Astrocyte (in vitro differentiated cells and primary cell): Measurements from ENCODE around the gene CSH2. TPM values are rescaled to one million over a fixed set of nuclear protein-coding genes. Genes with fewer than 3 reads are reported as not detected.
"Not testable (repeated sequence)": the region's sequence is repeated elsewhere in the genome, so short reads cannot be mapped to it uniquely, and the experiment has no call there.

ENCODE experiments used
- DNase-seq: peaks from one replicate; pipeline ENCODE4 v3.0.0-alpha.2; 2010; ENCODE audit warnings: low read depth
- FAIRE-seq: peaks from 2 replicates; lab custom pipeline; 2011; peaks lifted over from hg19 to GRCh38; lab: Jason Lieb, UNC
- H2AFZ ChIP-seq: 2 replicates; pipeline ENCODE4 v1.6.0; 2012; ENCODE audit warnings: low read depth, low read length, inconsistent platforms
- H3K27ac ChIP-seq: 2 replicates; pipeline ENCODE4 v1.5.1; 2011; ENCODE audit warnings: low read depth, low read length, inconsistent platforms
- H3K27me3 ChIP-seq: 2 replicates; pipeline ENCODE4 v1.6.0; 2011; ENCODE audit warnings: low read length, inconsistent platforms; ENCODE audit not compliant: insufficient read depth
- H3K36me3 ChIP-seq: 2 replicates; pipeline ENCODE4 v1.5.1; 2011; ENCODE audit warnings: low read length, inconsistent platforms; ENCODE audit not compliant: insufficient read depth
- H3K4me1 ChIP-seq: 2 replicates; pipeline ENCODE4 v1.5.1; 2011; ENCODE audit warnings: low read length, inconsistent platforms; ENCODE audit not compliant: insufficient read depth
- H3K4me2 ChIP-seq: 2 replicates; pipeline ENCODE4 v1.6.0; 2012; ENCODE audit warnings: low read length, inconsistent platforms
- H3K4me3 ChIP-seq: 2 replicates; pipeline ENCODE4 v1.5.1; 2011; ENCODE audit warnings: low read depth, mild to moderate bottlenecking, low read length, inconsistent platforms; ENCODE audit not compliant: insufficient read depth
- H3K79me2 ChIP-seq: 2 replicates; pipeline ENCODE4 v1.6.0; 2012; ENCODE audit warnings: mild to moderate bottlenecking, low read length, inconsistent platforms; ENCODE audit not compliant: insufficient read depth
- H3K9ac ChIP-seq: 2 replicates; pipeline ENCODE4 v1.6.0; 2012; ENCODE audit warnings: mild to moderate bottlenecking, low read length, inconsistent platforms
- H3K9me3 ChIP-seq: 2 replicates; pipeline ENCODE4 v1.5.1; 2012; ENCODE audit warnings: low read depth, mild to moderate bottlenecking, low read length, inconsistent platforms; ENCODE audit not compliant: insufficient read depth
- H4K20me1 ChIP-seq: 2 replicates; pipeline ENCODE4 v1.6.0; 2012; ENCODE audit warnings: low read length, inconsistent platforms; ENCODE audit not compliant: insufficient read depth
- H3K27ac Mint-ChIP-seq: one replicate; pipeline ENCODE4 v1.8.0; 2021; ENCODE audit warnings: mild to moderate bottlenecking, mixed read lengths; ENCODE audit not compliant: unreplicated experiment
- H3K27me3 Mint-ChIP-seq: one replicate; pipeline ENCODE4 v1.8.0; 2021; ENCODE audit warnings: low read depth, mixed read lengths; ENCODE audit not compliant: unreplicated experiment
- H3K36me3 Mint-ChIP-seq: one replicate; pipeline ENCODE4 v1.8.0; 2021; ENCODE audit warnings: low read depth, mixed read lengths; ENCODE audit not compliant: unreplicated experiment
- H3K4me1 Mint-ChIP-seq: one replicate; pipeline ENCODE4 v1.8.0; 2021; ENCODE audit warnings: low read depth, mixed read lengths; ENCODE audit not compliant: unreplicated experiment
- H3K4me3 Mint-ChIP-seq: one replicate; pipeline ENCODE4 v1.8.0; 2021; ENCODE audit warnings: mild to moderate bottlenecking, moderate library complexity, mixed read lengths; ENCODE audit not compliant: unreplicated experiment
- H3K9me3 Mint-ChIP-seq: one replicate; pipeline ENCODE4 v1.8.0; 2021; ENCODE audit warnings: mild to moderate bottlenecking, mixed read lengths; ENCODE audit not compliant: unreplicated experiment
- total RNA-seq: library from RNA; stranded (reverse); gene quantifications from 2 replicates; pipeline ENCODE4 v1.2.1, GENCODE V29; 2021
- TF ChIP-seq, protein P1 (sequence below): IDR thresholded peaks from 2 replicates; pipeline ENCODE4 v1.5.1; 2011; ENCODE audit warnings: low read depth, mild to moderate bottlenecking, inconsistent platforms, low read length, moderate library complexity; ENCODE audit not compliant: insufficient read depth

Gene CSH2
- total RNA-seq, 1 donor from 2014 or later, result 4.3 TPM

DNA sequence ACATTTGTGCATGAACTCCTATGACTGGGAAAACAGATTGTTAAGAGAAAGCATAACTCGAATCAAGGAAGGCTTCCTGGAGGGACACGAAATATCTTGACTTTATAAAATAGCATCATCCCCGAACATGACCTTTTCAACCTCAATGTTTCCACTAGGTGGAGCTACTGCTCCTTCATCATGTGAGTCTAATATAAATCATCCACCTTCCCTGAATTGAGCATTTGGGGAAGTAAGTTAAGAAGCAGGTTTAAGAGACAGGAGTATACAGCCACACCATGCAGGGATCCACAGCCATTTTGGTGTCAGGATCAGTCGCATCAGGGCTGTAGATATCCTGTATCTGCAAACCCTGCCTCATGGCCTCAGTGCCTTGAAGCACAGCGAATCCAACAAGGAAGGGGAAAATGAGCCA is 30.3 kb upstream of the CSH2 start:
- H4K20me1 ChIP-seq, H3K27ac ChIP-seq, H3K36me3 Mint-ChIP-seq, H3K79me2 ChIP-seq, H3K4me3 ChIP-seq, H3K9ac ChIP-seq, H3K4me1 Mint-ChIP-seq, H3K36me3 ChIP-seq, DNase-seq, H3K9me3 Mint-ChIP-seq, H3K27ac Mint-ChIP-seq, H3K4me1 ChIP-seq, H3K4me3 Mint-ChIP-seq, H2AFZ ChIP-seq, H3K4me2 ChIP-seq, FAIRE-seq, H3K9me3 ChIP-seq: not testable (repeated sequence)
- peaks cover 12% of the 10 kb centered on the region for H3K27me3 Mint-ChIP-seq
- TF ChIP-seq, protein P1, sequence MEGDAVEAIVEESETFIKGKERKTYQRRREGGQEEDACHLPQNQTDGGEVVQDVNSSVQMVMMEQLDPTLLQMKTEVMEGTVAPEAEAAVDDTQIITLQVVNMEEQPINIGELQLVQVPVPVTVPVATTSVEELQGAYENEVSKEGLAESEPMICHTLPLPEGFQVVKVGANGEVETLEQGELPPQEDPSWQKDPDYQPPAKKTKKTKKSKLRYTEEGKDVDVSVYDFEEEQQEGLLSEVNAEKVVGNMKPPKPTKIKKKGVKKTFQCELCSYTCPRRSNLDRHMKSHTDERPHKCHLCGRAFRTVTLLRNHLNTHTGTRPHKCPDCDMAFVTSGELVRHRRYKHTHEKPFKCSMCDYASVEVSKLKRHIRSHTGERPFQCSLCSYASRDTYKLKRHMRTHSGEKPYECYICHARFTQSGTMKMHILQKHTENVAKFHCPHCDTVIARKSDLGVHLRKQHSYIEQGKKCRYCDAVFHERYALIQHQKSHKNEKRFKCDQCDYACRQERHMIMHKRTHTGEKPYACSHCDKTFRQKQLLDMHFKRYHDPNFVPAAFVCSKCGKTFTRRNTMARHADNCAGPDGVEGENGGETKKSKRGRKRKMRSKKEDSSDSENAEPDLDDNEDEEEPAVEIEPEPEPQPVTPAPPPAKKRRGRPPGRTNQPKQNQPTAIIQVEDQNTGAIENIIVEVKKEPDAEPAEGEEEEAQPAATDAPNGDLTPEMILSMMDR, result peak; percentile 25
- peaks cover 13% of the 10 kb centered on the region for H3K27me3 ChIP-seq

DNA sequence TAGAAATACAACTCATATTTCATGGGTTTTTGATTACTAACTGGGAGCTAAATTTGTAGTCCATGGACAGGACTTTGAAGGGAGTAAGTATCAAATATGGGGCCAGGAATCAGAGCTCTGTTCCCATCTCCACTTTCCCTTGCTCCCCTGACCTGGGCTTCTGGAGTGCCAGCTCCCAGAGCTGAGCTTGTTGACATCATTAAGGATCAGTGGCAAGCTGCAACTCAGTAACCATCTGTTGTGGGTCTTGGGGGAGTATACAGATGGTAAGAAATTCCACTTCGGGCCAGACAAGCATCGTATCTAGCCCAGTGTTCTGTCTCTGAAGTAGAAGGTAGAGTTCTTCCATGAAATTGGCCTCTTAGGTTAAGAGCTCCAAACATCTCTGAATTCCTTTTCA is 28.5 kb upstream of the CSH2 start:
- H2AFZ ChIP-seq, H3K27me3 ChIP-seq, H3K4me1 Mint-ChIP-seq, FAIRE-seq, H3K4me2 ChIP-seq, H4K20me1 ChIP-seq, H3K4me1 ChIP-seq, H3K27ac ChIP-seq, H3K27ac Mint-ChIP-seq, H3K9me3 ChIP-seq, H3K4me3 Mint-ChIP-seq, H3K36me3 ChIP-seq, H3K4me3 ChIP-seq, DNase-seq, H3K79me2 ChIP-seq, H3K9ac ChIP-seq, H3K9me3 Mint-ChIP-seq, H3K36me3 Mint-ChIP-seq: not testable (repeated sequence)
- H3K27me3 Mint-ChIP-seq, result peaks cover 14% of the 10 kb centered on the region

DNA sequence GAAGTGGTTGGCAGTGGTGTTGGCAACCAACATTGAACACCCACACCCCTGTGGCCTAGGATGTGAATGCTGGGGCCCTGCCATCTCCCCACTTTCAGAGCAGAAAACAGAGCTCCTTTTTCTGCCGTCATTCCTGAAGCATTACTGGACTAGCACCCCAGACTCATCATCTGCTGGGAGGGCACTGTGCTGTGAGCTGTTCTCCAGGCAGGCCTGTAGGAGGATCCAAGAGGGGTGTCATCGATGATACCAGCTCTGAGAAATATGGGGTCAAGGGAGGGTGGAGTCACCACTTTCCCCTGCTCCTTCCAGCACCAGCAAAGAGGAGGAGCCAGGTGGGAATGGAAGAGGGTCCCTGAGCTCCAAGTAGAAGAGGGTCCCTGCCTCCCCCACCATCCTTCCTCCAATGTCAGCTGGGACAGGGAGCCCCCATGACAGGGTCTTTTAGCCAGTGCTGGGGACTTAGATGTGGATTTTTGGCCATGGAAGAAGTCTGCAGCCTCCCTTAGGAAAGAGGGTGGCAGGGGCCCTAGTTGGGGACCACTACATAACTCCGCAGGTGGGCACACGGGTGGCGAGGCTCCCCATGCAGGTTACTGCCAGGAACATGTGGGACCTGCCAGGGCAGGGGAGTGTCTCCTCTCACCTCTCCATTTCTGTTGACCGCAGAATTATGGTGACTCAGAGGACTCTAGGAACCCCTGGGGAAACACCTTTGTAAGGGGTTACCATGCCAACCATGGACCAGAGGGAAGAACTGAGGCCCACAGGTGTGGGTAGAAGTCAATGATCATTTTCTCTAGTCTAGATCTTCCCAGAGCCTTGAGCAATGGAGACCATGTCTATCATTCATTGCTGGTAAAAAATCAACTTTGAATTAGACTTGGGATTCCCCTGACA is 25.7 kb upstream of the CSH2 start:
- H3K36me3 Mint-ChIP-seq, H3K4me1 ChIP-seq, H3K9me3 Mint-ChIP-seq, H3K27ac Mint-ChIP-seq, H3K27me3 ChIP-seq, H3K4me2 ChIP-seq, H3K79me2 ChIP-seq, H2AFZ ChIP-seq, FAIRE-seq, H3K27ac ChIP-seq, H3K9ac ChIP-seq, H3K4me3 Mint-ChIP-seq, H3K4me3 ChIP-seq, H3K9me3 ChIP-seq, H3K36me3 ChIP-seq, DNase-seq, H3K4me1 Mint-ChIP-seq, H4K20me1 ChIP-seq: not testable (repeated sequence)
- peaks cover 14% of the 10 kb centered on the region for H3K27me3 Mint-ChIP-seq

DNA sequence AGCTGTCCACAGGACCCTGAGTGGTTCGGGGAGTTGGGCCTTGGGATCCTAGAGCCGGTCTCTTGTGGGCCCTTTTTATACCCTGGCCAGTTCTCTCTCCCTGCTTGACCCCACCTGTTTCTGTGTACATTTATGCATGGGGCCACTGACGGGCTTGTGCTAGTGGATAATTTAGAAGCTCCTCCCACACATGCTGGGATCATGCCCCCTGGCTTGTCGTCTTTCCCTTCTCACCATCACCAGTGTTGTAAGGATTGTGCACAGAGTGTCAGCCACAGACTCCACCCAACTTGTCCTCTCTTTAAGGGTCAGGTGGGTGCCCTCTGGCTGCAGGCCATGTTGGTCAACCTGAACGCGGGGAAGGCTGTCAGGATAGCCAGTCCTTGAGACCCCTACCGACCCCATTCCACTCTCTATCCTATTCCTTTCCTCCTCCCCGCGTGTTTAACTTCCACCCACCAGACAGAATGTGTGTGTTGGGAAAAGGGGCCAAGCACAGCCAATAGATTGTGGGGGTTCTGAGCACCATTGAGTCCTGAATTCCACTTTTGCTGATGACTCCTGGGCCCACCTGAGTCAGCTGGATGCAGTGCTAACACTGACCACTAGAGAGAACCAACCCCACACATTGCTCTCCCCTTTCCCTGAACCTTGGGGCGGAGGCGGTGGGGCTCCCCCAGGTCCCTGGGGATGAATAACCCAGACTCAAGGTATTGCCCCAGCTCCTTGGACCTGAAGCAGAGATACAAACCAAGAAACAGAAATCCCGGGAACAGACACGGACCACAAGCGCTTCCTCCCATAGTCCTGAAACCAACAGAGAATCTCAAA is 23.3 kb upstream of the CSH2 start, which contains the start of gene CSH1:
Gene CSH1, minus strand, starts transcription at position 51 of the 831 bp plus-strand sequence. CDS start 63 bp downstream, outside the sequence.
- H3K36me3 ChIP-seq, H2AFZ ChIP-seq, H3K4me1 Mint-ChIP-seq, DNase-seq, H3K9ac ChIP-seq, H3K27ac ChIP-seq, H3K9me3 Mint-ChIP-seq, H3K4me3 Mint-ChIP-seq, H3K27me3 Mint-ChIP-seq, H3K4me2 ChIP-seq, H3K27me3 ChIP-seq, H3K4me3 ChIP-seq, H4K20me1 ChIP-seq, H3K9me3 ChIP-seq, H3K36me3 Mint-ChIP-seq, FAIRE-seq, H3K4me1 ChIP-seq, H3K79me2 ChIP-seq: not testable (repeated sequence)
- peak within 1 kb of the TSS; percentile 53 for H3K27ac Mint-ChIP-seq

DNA sequence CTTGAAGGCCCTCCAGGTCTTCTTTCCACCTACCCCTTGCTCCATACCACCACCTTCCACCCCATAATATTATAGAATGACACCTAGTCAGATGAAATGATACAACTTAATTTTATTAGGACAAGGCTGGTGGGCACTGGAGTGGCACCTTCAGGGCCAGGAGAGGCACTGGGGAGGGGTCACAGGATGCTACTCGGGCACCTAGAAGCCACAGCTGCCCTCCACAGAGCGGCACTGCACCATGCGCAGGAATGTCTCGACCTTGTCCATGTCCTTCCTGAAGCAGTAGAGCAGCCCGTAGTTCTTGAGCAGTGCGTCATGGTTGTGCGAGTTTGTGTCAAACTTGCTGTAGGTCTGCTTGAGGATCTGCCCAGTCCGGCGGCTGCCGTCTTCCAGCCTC is 21.3 kb upstream of the CSH2 start:
- H3K36me3 Mint-ChIP-seq, H4K20me1 ChIP-seq, H3K27me3 ChIP-seq, H2AFZ ChIP-seq, H3K4me3 ChIP-seq, H3K9ac ChIP-seq, DNase-seq, H3K27ac ChIP-seq, H3K79me2 ChIP-seq, H3K4me1 ChIP-seq, H3K4me3 Mint-ChIP-seq, H3K9me3 ChIP-seq, H3K36me3 ChIP-seq, H3K9me3 Mint-ChIP-seq, H3K27me3 Mint-ChIP-seq, H3K4me1 Mint-ChIP-seq, FAIRE-seq, H3K4me2 ChIP-seq, H3K27ac Mint-ChIP-seq: not testable (repeated sequence)
